Measurements from ENCODE around the gene CLK1. TPM values are rescaled to one million over a fixed set of nuclear protein-coding genes. Genes with fewer than 3 reads are reported as not detected.

CLK1 gene
- total RNA-seq, 1 donor from 2014 or later: 96.1 TPM

DNA sequence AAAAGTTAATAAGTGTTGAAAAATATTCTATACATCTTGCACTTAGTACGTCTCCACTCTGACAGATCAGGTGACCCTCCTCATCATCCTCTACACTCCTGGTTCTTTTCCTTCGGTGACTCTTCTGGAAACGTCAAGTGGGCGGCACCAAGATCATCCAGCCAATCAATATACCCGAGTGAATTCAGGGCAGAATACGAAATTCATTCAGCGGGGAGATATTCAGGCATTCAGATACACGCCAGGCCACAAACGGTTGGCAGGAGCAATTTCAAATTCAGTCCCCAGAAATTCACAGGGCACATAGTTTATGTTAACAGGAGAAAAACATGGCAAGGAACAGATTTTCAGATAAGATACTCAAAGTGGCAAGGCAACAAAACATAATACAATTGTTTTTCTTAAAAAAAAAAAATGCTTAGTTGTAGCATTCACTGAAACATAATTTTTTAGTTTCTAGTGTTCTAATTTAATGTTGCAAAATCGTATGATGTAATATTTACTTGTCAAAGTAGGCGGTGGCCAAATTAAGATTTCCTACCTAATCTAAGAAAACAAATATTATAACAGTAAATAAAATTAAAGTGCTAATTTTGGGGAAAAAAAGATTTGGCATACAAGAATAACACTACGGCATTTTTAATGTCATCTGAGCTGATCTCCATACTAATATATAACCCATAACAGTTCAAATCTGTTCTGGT lies 4.2 kb downstream of the CLK1 start:
- TF ChIP-seq, protein P1, sequence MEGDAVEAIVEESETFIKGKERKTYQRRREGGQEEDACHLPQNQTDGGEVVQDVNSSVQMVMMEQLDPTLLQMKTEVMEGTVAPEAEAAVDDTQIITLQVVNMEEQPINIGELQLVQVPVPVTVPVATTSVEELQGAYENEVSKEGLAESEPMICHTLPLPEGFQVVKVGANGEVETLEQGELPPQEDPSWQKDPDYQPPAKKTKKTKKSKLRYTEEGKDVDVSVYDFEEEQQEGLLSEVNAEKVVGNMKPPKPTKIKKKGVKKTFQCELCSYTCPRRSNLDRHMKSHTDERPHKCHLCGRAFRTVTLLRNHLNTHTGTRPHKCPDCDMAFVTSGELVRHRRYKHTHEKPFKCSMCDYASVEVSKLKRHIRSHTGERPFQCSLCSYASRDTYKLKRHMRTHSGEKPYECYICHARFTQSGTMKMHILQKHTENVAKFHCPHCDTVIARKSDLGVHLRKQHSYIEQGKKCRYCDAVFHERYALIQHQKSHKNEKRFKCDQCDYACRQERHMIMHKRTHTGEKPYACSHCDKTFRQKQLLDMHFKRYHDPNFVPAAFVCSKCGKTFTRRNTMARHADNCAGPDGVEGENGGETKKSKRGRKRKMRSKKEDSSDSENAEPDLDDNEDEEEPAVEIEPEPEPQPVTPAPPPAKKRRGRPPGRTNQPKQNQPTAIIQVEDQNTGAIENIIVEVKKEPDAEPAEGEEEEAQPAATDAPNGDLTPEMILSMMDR (IDR thresholded peaks at IDR 0.05; ENCODE audit: insufficient read depth, low read length, severe bottlenecking): no peak
- no peaks in the 10 kb centered on the region for H3K27me3 ChIP-seq (ENCODE audit: control insufficient read depth, insufficient read depth, low read length)
- no peak overlapping the region for H3K4me3 ChIP-seq (ENCODE audit: low read depth, low read length)
- DNase-seq (ENCODE audit: low read depth): peak; percentile 45
- no peak for FAIRE-seq
- peaks cover 19% of the 10 kb centered on the region for H3K36me3 ChIP-seq (ENCODE audit: control insufficient read depth, insufficient read depth, low read length)

DNA sequence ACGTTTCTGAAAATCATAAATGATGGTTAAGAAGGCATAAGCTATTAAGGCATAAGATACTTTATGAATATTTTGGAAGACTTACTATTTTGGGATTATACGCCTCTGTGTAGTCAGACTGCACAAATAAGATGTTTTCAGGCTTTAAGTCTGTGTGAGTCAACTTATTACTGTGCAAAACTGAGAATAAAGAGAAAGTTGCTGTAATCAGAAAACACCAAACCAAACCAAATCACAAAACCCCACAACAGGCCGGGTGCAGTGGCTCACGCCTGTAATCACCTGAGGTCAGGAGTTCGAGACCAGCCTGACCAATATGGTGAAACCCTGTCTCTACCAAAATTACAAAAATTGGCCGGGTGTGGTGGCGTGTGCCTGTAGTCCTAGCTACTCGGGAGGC lies 7.7 kb downstream of the CLK1 start:
- TF ChIP-seq, protein P1 (IDR thresholded peaks at IDR 0.05; ENCODE audit: insufficient read depth, low read length, severe bottlenecking): no peak
- DNase-seq (ENCODE audit: low read depth) (no peak), FAIRE-seq (no peak)
- peaks cover 22% of the 10 kb centered on the region for H3K36me3 ChIP-seq (ENCODE audit: control insufficient read depth, insufficient read depth, low read length)
- H3K27me3 ChIP-seq (ENCODE audit: control insufficient read depth, insufficient read depth, low read length): no peaks in the 10 kb centered on the region
- no peak overlapping the region for H3K4me3 ChIP-seq (ENCODE audit: low read depth, low read length)

DNA sequence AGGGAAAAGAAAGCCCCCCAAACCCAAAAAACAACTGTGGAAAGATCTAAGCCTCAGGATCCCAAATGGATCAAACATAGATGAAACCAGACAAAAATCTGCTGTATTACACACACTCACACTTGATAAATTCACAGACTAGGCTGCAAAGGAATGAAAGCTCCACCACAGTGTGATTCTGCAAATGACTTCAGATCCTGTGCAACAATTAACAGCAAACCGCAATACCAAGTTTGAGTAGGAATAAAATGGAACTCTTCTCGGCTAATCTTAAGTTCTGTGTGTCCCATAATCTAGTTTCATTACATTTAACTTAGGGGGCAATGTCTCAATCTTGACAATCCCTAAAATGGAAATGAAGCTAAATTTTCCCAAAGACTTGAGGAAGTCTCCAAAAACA lies 11.9 kb downstream of the CLK1 start:
- Histone ChIP-seq H3K27me3 (ENCODE audit: control insufficient read depth, insufficient read depth, low read length) (no peaks in the 10 kb centered on the region), H3K36me3 (ENCODE audit: control insufficient read depth, insufficient read depth, low read length) (peaks cover 11% of the 10 kb centered on the region), H3K4me3 (ENCODE audit: low read depth, low read length) (no peak overlapping the region)
- TF ChIP-seq, protein P1 (IDR thresholded peaks at IDR 0.05; ENCODE audit: insufficient read depth, low read length, severe bottlenecking): no peak
- DNase-seq (ENCODE audit: low read depth) (no peak), FAIRE-seq (no peak)

DNA sequence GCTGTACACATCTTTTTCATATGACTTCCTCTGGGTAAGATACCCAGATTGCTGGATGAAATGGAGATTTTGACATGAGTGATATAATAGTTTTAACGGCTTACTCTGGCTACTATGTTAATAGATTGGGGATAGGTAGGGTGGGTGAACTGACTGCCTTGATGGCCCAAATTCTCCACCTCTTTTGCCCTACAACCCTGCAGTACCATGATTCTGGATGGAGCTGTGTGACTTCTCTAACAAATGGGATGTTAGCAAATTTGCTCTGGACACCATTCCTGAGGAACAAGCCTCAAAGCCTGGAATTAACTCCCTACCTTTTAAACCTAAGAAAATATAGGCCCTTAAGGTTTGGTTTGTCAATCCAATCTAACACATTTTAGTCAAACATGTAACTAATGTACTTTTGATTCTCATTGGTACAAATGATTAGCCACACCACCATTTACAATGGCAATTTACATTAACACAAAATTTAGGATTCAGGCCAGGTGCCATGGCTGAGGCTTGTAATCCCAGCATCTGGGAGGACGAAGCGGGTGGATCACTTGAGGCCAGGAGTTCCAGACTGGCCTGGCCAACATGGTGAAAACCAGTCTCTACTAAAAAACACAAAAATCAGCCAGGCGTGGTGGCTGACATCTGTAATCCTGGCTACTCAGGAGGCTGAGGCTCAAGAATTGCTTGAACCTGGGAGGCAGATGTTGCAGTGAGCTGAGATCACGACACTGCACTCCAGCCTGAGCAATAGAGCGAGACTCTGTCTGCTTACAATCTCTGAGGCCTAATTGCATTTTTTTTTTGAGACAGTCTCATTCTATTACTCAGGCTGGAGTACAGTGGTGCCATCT lies 12.8 kb downstream of the CLK1 start:
- DNase-seq (ENCODE audit: low read depth) (no peak), FAIRE-seq (no peak)
- H3K4me3 ChIP-seq (ENCODE audit: low read depth, low read length): no peak overlapping the region
- TF ChIP-seq, protein P1 (IDR thresholded peaks at IDR 0.05; ENCODE audit: insufficient read depth, low read length, severe bottlenecking): no peak
- H3K36me3 ChIP-seq (ENCODE audit: control insufficient read depth, insufficient read depth, low read length): peaks cover 8% of the 10 kb centered on the region
- no peaks in the 10 kb centered on the region for H3K27me3 ChIP-seq (ENCODE audit: control insufficient read depth, insufficient read depth, low read length)

GRCh38 chr2:200850512-200851256 lies 13.8 kb downstream of the CLK1 start:
- no peak for FAIRE-seq

More at GRCh38 chr2:200850512-200851256, 13.8 kb downstream of the CLK1 start:
- Histone ChIP-seq H3K4me3 (ENCODE audit: low read depth, low read length) (no peak overlapping the region), H3K27me3 (ENCODE audit: control insufficient read depth, insufficient read depth, low read length) (no peaks in the 10 kb centered on the region), H3K36me3 (ENCODE audit: control insufficient read depth, insufficient read depth, low read length) (peaks cover 6% of the 10 kb centered on the region)
- TF ChIP-seq, protein P1 (IDR thresholded peaks at IDR 0.05; ENCODE audit: insufficient read depth, low read length, severe bottlenecking): no peak
- no peak for DNase-seq (ENCODE audit: low read depth)
